BLaER1 (cell line): ENCODE results near the gene METTL24.

ENCODE experiments used
- H3K27ac ChIP-seq: shearing (Covaris generic); formaldehyde crosslinking; 2 replicates; pipeline ENCODE4 v1.8.1; 2022
- H3K27me3 ChIP-seq: shearing (Covaris generic); formaldehyde crosslinking; 2 replicates; pipeline ENCODE4 v1.8.1; 2022
- H3K36me3 ChIP-seq: shearing (Covaris generic); formaldehyde crosslinking; 2 replicates; pipeline ENCODE4 v1.8.1; 2022
- H3K4me1 ChIP-seq: shearing (Covaris generic); formaldehyde crosslinking; 2 replicates; pipeline ENCODE4 v1.8.1; 2022
- H3K4me2 ChIP-seq: shearing (Covaris generic); formaldehyde crosslinking; 2 replicates; pipeline ENCODE4 v1.8.1; 2022
- H3K4me3 ChIP-seq: shearing (Covaris generic); formaldehyde crosslinking; 2 replicates; pipeline ENCODE4 v1.8.1; 2022
- H3K9ac ChIP-seq: shearing (Covaris generic); formaldehyde crosslinking; 2 replicates; pipeline ENCODE4 v1.8.1; 2022
- H3K9me3 ChIP-seq: shearing (Covaris generic); formaldehyde crosslinking; 2 replicates; pipeline ENCODE4 v1.8.1; 2022
- H4K20me1 ChIP-seq: shearing (Covaris generic); formaldehyde crosslinking; 2 replicates; pipeline ENCODE4 v1.8.1; 2022
- Cebpa-rat ChIP-seq: shearing (Covaris generic); IDR thresholded peaks from 2 replicates; pipeline ENCODE4 v1.8.1; 2022

METTL24 gene

DNA sequence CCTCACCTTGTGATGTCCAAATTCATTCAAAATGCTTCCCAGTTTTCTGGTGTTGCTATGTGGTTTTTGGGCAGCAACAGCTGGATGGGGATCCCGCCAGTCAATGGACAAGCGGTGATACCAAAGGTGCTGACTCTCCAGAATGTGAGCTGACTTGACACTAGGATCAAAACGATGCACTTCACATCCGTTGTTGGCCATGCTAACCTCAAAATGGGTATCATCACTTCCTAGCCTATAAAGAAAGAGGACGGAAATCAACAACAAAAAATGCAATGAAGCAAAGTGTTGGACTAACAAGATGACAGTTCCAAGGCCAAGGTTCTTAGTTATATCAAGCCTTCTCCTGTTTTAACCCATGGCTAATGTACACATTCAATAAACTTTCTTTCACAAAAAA, 59.2 kb downstream of the METTL24 start:
- no peak for TF ChIP-seq Cebpa-rat
- no peaks in the 10 kb centered on the region for H4K20me1 ChIP-seq
- H3K36me3 ChIP-seq = no peaks in the 10 kb centered on the region
- H3K9me3 ChIP-seq = no peaks in the 10 kb centered on the region
- H3K27ac ChIP-seq = no peak overlapping the region
- no peaks in the 10 kb centered on the region for H3K4me1 ChIP-seq
- H3K9ac ChIP-seq = no peak overlapping the region
- no peak overlapping the region for H3K4me2 ChIP-seq
- H3K27me3 ChIP-seq = no peaks in the 10 kb centered on the region
- H3K4me3 ChIP-seq = no peak overlapping the region

- Histone ChIP-seq H4K20me1 (no peaks in the 10 kb centered on the region), H3K9me3 (no peaks in the 10 kb centered on the region), H3K4me3 (no peak overlapping the region), H3K4me2 (no peak overlapping the region), H3K27ac (no peak overlapping the region), H3K36me3 (no peaks in the 10 kb centered on the region), H3K9ac (no peak overlapping the region), H3K27me3 (no peaks in the 10 kb centered on the region), H3K4me1 (no peaks in the 10 kb centered on the region)
- no peak for TF ChIP-seq Cebpa-rat
These were observed 59.7 kb downstream of the METTL24 start for GRCh38 chr6:110298411-110298810.

GRCh38 chr6:110296241-110297025, 61.7 kb downstream of the METTL24 start:
- Histone ChIP-seq H3K9me3 (no peaks in the 10 kb centered on the region), H3K4me2 (no peak overlapping the region), H3K27ac (no peak overlapping the region), H4K20me1 (no peaks in the 10 kb centered on the region), H3K9ac (no peak overlapping the region), H3K36me3 (no peaks in the 10 kb centered on the region), H3K4me3 (no peak overlapping the region), H3K4me1 (no peaks in the 10 kb centered on the region), H3K27me3 (no peaks in the 10 kb centered on the region)
- no peak for TF ChIP-seq Cebpa-rat

GRCh38 chr6:110295451-110296165, 62.5 kb downstream of the METTL24 start:
- no peaks in the 10 kb centered on the region for H3K27me3 ChIP-seq
- no peak for TF ChIP-seq Cebpa-rat
- H3K4me3 ChIP-seq = no peak overlapping the region
- H3K36me3 ChIP-seq = no peaks in the 10 kb centered on the region
- no peak overlapping the region for H3K27ac ChIP-seq
- H3K9ac ChIP-seq = no peak overlapping the region
- no peak overlapping the region for H3K4me2 ChIP-seq
- H4K20me1 ChIP-seq = no peaks in the 10 kb centered on the region
- H3K4me1 ChIP-seq = no peaks in the 10 kb centered on the region
- no peaks in the 10 kb centered on the region for H3K9me3 ChIP-seq

DNA sequence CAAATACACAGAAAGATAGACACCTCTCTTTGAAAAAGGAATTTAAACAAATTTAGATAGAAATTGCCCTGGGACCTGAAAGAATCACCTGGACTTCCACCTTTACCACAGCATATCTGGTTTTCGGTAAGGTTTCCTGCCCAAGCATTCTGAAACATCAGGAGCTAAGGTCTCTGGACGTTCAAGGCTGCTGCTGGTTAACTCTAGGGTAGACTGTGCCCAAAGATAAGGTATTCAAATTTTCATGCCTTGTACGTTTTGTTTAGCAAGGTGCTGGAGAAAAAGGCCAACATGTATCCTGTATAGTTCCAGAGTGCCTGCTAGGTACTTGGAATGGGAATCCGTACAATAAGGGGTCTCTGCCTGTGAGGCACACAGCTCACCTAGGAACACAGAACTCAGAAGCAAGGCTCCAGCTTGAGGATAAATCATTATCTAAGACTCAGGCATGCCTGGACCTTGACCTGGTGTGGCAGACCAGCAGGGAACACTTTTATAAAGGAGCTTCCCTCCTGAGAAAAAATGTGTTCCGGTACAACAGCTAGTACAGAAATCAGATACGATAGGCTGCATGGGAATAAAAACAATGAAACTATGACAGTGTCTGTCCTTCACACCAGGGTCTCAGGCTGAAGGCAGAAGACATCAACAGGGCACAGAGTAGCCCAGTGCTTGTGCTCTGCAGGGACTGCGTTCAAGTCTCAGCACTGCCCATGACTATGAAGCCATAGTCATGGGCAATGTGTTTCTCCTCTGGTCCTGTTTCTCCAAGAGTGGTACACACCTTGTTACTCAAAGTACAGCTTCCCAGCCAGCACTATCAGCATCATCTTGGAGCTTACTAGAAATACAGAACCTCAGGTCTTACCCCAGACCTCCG, 70.4 kb downstream of the METTL24 start:
- no peak overlapping the region for H3K27ac ChIP-seq
- no peaks in the 10 kb centered on the region for H3K4me1 ChIP-seq
- no peaks in the 10 kb centered on the region for H3K9me3 ChIP-seq
- H3K9ac ChIP-seq = no peak overlapping the region
- H3K4me3 ChIP-seq = no peak overlapping the region
- H4K20me1 ChIP-seq = no peaks in the 10 kb centered on the region
- no peaks in the 10 kb centered on the region for H3K27me3 ChIP-seq
- H3K4me2 ChIP-seq = no peak overlapping the region
- no peaks in the 10 kb centered on the region for H3K36me3 ChIP-seq
- TF ChIP-seq Cebpa-rat = no peak

GRCh38 chr6:110285306-110286060, 72.7 kb downstream of the METTL24 start:
- Histone ChIP-seq H3K4me1 (no peaks in the 10 kb centered on the region), H3K4me3 (no peak overlapping the region), H3K4me2 (no peak overlapping the region), H3K27me3 (no peaks in the 10 kb centered on the region), H3K27ac (no peak overlapping the region), H3K9ac (no peak overlapping the region), H3K36me3 (no peaks in the 10 kb centered on the region), H3K9me3 (no peaks in the 10 kb centered on the region), H4K20me1 (no peaks in the 10 kb centered on the region)
- no peak for TF ChIP-seq Cebpa-rat

GRCh38 chr6:110284855-110285254, 73.3 kb downstream of the METTL24 start:
- no peak for TF ChIP-seq Cebpa-rat
- no peak overlapping the region for H3K4me2 ChIP-seq
- H3K9ac ChIP-seq = no peak overlapping the region
- H3K9me3 ChIP-seq = peaks cover 2% of the 10 kb centered on the region
- no peak overlapping the region for H3K4me3 ChIP-seq
- no peak overlapping the region for H3K27ac ChIP-seq
- no peaks in the 10 kb centered on the region for H3K4me1 ChIP-seq
- H3K36me3 ChIP-seq = no peaks in the 10 kb centered on the region
- no peaks in the 10 kb centered on the region for H3K27me3 ChIP-seq
- no peaks in the 10 kb centered on the region for H4K20me1 ChIP-seq

DNA sequence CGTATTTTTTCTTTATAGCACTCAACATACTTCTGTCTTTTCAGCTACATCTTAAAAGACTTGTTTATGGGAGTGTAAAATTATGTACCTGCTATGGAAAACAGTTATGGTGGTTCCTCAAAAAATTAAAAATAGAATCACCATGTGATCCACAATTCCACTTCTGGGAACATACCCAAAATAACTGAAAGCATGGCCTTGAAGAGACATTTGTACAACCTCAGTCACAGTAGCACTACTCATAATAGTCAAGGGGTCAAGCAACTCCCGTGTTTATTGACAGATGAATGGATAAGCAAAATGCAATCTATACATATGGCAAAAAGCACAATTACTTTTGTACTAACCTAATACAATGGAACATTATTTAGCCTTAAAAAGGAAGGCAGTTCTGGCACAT, 74.5 kb downstream of the METTL24 start:
- Histone ChIP-seq H3K4me2 (no peak overlapping the region), H4K20me1 (no peaks in the 10 kb centered on the region), H3K27me3 (no peaks in the 10 kb centered on the region), H3K36me3 (no peaks in the 10 kb centered on the region), H3K27ac (no peak overlapping the region), H3K4me3 (no peak overlapping the region), H3K9me3 (peaks cover 5% of the 10 kb centered on the region), H3K9ac (no peak overlapping the region), H3K4me1 (no peaks in the 10 kb centered on the region)
- TF ChIP-seq Cebpa-rat = no peak

DNA sequence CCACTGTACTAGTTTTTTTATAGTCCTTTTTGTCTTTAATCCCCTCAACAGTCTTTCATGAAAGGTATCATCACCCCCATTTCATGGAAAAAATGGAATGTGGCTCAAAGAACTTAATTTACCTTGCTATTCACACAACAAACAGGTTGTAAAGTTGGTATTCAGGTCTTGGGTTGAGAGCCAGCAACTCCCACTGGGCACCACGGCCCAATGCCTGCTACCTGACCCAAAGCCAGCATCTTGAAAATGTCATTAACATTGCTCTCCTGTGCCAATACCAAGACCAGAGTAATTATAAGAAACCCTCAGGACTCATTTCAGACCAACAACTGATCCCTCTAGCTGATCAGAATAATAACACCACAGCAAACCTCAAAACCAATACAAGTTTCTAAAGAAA, 75.7 kb downstream of the METTL24 start:
- Histone ChIP-seq H3K9me3 (peaks cover 5% of the 10 kb centered on the region), H3K36me3 (no peaks in the 10 kb centered on the region), H3K27ac (no peak overlapping the region), H3K4me3 (no peak overlapping the region), H3K4me2 (no peak overlapping the region), H3K27me3 (no peaks in the 10 kb centered on the region), H3K4me1 (no peaks in the 10 kb centered on the region), H4K20me1 (no peaks in the 10 kb centered on the region), H3K9ac (no peak overlapping the region)
- no peak for TF ChIP-seq Cebpa-rat
